ENCODE results near the gene PSPH.

DNA sequence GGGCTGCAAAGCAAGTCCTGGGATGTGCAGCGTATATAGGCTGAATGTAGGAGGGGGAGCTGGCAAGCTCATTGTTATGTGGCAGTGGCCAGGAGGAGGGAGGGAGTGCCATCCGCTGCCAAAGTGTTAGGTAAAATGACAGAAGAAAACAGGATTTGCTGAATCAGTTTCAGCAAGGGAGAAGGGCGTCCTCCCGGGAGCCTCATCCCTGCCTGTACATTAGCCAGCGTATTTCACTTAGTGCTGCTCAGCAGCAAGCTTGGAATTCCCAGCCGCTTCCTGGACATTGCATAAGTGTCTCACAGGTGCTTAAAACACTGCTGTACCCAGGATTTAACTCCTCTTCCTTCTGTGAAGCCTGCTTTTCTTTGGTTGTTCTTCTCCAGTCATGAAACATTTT, 84.4 kb downstream of the PSPH start:
- TF ChIP-seq, protein P1, sequence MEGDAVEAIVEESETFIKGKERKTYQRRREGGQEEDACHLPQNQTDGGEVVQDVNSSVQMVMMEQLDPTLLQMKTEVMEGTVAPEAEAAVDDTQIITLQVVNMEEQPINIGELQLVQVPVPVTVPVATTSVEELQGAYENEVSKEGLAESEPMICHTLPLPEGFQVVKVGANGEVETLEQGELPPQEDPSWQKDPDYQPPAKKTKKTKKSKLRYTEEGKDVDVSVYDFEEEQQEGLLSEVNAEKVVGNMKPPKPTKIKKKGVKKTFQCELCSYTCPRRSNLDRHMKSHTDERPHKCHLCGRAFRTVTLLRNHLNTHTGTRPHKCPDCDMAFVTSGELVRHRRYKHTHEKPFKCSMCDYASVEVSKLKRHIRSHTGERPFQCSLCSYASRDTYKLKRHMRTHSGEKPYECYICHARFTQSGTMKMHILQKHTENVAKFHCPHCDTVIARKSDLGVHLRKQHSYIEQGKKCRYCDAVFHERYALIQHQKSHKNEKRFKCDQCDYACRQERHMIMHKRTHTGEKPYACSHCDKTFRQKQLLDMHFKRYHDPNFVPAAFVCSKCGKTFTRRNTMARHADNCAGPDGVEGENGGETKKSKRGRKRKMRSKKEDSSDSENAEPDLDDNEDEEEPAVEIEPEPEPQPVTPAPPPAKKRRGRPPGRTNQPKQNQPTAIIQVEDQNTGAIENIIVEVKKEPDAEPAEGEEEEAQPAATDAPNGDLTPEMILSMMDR (IDR thresholded peaks at IDR 0.05; ENCODE audit: low read depth, low read length) = no peak
- TF ChIP-seq POLR2A (IDR thresholded peaks at IDR 0.05; ENCODE audit: extremely low read depth, insufficient read length) = no peak
